Choroid plexus epithelial cell (primary cell): ENCODE data around the gene HYKK.
"Not testable (repeated sequence)": the region's sequence is repeated elsewhere in the genome, so short reads cannot be mapped to it uniquely, and the experiment has no call there.

Source experiments
- DNase-seq: peaks from one replicate; pipeline ENCODE4 v3.0.0-alpha.2; 2010; ENCODE audit warnings: low read depth
- H3K4me3 ChIP-seq: 2 replicates; pipeline ENCODE4 v1.5.1; 2011; ENCODE audit warnings: low read depth, mild to moderate bottlenecking, control low read depth, low read length, moderate library complexity
- TF ChIP-seq, protein P1 (sequence below): conservative IDR thresholded peaks from 2 replicates; pipeline ENCODE4 v1.5.1; 2011; ENCODE audit warnings: low read depth, mild to moderate bottlenecking, control low read depth, inconsistent platforms, low read length, moderate library complexity

Gene HYKK

DNA sequence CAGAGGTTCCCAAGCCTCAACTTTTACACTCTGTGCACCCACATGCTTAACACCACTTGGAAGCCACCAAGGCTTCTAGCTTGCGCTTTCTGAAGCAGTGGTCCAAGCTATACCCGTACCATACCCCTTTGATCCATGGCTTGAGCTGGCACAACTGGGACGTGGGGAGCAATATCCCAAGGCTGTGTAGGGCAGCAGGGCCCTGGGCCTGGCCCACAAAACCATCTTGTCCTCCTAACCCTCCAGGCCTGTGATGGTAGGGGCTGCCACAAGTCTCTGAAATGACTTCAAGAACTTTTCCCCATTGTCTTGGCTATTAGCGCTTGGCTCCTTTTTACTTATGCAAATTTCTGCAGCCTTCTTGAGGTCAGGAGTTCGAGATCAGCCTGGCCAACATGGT, 16.9 kb downstream of the HYKK start:
- no peak overlapping the region for H3K4me3 ChIP-seq
- DNase-seq: no peak
- TF ChIP-seq, protein P1, sequence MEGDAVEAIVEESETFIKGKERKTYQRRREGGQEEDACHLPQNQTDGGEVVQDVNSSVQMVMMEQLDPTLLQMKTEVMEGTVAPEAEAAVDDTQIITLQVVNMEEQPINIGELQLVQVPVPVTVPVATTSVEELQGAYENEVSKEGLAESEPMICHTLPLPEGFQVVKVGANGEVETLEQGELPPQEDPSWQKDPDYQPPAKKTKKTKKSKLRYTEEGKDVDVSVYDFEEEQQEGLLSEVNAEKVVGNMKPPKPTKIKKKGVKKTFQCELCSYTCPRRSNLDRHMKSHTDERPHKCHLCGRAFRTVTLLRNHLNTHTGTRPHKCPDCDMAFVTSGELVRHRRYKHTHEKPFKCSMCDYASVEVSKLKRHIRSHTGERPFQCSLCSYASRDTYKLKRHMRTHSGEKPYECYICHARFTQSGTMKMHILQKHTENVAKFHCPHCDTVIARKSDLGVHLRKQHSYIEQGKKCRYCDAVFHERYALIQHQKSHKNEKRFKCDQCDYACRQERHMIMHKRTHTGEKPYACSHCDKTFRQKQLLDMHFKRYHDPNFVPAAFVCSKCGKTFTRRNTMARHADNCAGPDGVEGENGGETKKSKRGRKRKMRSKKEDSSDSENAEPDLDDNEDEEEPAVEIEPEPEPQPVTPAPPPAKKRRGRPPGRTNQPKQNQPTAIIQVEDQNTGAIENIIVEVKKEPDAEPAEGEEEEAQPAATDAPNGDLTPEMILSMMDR: no peak

DNA sequence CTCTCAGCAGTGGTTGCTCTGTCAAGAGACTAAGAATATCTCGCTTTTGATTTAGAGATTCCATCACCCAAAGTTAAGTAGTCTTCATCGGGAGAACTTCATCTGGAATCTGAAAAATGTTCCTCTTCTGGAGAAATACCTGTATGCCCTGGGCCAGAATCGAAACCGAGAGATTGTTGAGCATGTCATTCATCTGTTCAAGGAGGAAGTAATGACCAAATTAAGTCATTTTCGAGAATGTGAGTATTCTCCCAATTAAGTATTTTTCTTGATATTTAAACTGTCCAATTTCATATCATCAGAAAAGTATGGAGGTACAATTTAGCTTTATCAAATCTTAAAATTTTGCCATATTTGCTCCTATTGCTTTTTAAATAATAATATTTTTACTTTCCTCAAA, 19.9 kb downstream of the HYKK start:
- TF ChIP-seq, protein P1: no peak
- no peak for DNase-seq

DNA sequence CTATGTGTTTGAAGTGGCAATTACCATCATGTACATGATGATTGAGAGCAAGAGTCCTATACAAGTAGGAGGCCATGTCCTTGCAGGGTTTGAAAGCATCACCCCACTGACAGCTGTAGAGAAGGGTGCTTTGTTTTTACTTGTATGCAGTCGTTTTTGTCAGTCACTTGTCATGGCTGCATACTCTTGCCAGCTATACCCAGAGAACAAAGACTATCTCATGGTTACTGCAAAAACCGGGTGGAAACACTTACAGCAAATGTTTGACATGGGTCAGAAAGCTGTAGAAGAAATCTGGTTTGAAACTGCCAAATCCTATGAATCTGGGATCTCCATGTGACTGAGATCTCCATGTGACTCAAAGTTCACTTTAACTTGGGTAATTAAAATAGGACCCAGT, 26.0 kb downstream of the HYKK start:
- no peak overlapping the region for H3K4me3 ChIP-seq
- TF ChIP-seq, protein P1: no peak
- no peak for DNase-seq

More for the DNA sequence above, 19.9 kb downstream of the HYKK start:
- no peak overlapping the region for H3K4me3 ChIP-seq

- TF ChIP-seq, protein P1: no peak
- no peak overlapping the region for H3K4me3 ChIP-seq
- peak; percentile 28 for DNase-seq
Measured at GRCh38 chr15:78536134-78536533, 28.8 kb downstream of the HYKK start.

DNA sequence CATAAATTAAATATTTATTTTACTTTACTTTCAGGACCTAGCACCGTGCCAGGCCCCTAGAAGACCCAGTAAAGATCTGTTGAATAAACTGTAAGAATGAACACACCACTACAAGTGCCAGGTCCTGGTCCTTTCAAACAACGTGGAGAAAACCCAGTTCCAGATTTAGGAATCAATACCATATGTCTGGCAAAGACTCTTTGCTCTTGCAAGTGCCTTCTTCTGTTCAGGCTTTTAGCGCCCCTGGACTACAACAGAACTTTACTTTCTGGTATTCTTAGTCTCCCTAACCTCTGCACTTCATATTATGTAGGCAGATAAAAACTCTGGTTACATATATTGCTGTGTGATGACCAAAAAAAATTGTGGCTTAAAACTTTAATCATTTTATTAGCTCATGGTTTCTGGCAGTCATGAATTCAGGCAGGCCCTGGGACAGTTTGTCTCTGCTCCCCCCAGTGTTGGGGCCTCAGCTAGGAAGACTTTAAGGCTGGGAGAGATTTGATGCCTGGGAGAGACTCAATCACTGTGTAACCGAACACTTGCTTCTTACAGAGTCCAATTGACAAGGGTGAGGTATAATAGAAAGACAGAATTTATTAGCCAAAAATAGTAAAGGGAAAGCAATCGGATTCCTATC, 30.0 kb downstream of the HYKK start:
- H3K4me3 ChIP-seq: no peak overlapping the region
- TF ChIP-seq, protein P1: no peak
- DNase-seq: no peak

- TF ChIP-seq, protein P1: no peak
- H3K4me3 ChIP-seq: no peak overlapping the region
- DNase-seq: no peak
Measured at GRCh38 chr15:78538358-78538757, 31.0 kb downstream of the HYKK start.

DNA sequence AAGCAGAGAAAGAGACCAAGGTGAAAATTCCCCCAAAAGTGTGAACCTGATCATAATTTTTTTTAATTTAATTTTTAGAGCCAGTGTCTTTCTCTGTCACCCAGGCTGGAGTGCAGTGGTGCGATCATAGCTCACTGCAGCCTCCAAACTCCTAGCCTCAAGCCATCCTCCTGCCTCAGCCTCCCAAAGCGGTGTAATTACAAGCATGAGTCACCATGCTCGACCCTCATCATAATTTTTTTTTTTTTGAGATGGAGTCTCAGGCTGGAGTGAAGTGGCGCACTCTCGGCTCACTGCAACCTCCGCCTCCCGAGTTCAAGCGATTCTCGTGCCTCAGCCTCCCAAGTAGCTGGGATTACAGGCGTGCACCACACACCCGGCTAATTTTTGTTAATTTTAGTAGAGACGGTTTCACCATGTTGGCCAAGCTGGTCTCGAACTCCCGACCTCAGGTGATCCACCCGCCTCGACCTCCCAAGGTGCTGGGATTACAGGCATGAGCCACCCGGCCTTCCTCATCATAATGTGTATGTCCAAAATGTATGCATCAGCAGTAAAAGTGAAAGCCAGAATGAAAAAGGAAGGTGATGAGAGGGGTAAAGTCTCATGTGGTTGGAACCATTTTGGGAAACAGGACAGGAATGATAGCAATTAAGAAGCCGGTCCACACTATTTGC, 32.2 kb downstream of the HYKK start:
- peak overlapping the region; percentile 98 for H3K4me3 ChIP-seq
- not testable (repeated sequence) for DNase-seq
